ENCODE data around the gene RSPRY1.
A peak's percentile ranks its signal among the peaks of the same experiment; 100 is the strongest.

Gene RSPRY1
- long read RNA-seq, transcript RSPRY1-202 (15 exons, 3,586 nt), result minor isoform, 8 of 158 reads
- long read RNA-seq, transcript RSPRY1-201 (15 exons, 3,547 nt), result major isoform, 61 of 158 reads
- long read RNA-seq, partial matches to known transcripts, result 44 of 158 reads
- long read RNA-seq, other reads (novel, unspliced or antisense), result 45 of 158 reads

DNA sequence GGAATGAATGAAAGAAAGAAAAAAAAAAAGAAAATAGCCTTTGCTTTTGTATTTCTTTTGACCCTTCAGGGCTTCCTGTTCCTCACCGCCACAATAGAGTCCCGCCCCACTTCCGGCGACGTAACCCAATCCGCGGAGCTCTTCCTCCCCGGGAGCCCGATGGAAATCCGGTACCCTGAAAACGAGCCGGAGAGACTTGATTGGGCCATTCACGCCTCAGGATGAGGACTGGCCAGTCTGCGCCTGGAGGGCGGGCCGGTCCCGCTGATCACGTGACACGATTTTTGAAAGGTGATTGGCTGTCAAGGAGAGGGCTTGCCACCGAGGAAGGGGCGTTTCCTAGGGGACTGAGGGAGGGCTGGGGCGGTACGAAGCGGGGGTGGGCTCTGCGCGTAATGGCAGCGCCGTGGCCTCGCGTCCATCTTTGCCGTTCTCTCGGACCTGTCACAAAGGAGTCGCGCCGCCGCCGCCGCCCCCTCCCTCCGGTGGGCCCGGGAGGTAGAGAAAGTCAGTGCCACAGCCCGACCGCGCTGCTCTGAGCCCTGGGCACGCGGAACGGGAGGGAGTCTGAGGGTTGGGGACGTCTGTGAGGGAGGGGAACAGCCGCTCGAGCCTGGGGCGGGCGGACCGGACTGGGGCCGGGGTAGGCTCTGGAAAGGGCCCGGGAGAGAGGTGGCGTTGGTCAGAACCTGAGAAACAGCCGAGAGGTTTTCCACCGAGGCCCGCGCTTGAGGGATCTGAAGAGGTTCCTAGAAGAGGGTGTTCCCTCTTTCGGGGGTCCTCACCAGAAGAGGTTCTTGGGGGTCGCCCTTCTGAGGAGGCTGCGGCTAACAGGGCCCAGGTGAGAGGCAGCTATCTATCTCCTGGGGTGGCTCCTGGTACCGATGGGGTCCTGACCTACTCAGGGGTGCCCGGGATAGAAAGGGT lies at the start of gene RSPRY1, which contains the start of gene PSME3IP1:
Gene RSPRY1 (plus strand): TSS at position 385 of the 927 bp plus-strand sequence. CDS start 18,330 bp downstream, outside the sequence.
Gene PSME3IP1 (minus strand): TSS at position 95 of the 927 bp plus-strand sequence. CDS start 12,185 bp downstream, outside the sequence.
- peak; percentile 99 to 100 for DNase-seq (ENCODE audit: low read depth in 1 of 2, low spot score in 1 of 2)
- TF ChIP-seq, protein P1, sequence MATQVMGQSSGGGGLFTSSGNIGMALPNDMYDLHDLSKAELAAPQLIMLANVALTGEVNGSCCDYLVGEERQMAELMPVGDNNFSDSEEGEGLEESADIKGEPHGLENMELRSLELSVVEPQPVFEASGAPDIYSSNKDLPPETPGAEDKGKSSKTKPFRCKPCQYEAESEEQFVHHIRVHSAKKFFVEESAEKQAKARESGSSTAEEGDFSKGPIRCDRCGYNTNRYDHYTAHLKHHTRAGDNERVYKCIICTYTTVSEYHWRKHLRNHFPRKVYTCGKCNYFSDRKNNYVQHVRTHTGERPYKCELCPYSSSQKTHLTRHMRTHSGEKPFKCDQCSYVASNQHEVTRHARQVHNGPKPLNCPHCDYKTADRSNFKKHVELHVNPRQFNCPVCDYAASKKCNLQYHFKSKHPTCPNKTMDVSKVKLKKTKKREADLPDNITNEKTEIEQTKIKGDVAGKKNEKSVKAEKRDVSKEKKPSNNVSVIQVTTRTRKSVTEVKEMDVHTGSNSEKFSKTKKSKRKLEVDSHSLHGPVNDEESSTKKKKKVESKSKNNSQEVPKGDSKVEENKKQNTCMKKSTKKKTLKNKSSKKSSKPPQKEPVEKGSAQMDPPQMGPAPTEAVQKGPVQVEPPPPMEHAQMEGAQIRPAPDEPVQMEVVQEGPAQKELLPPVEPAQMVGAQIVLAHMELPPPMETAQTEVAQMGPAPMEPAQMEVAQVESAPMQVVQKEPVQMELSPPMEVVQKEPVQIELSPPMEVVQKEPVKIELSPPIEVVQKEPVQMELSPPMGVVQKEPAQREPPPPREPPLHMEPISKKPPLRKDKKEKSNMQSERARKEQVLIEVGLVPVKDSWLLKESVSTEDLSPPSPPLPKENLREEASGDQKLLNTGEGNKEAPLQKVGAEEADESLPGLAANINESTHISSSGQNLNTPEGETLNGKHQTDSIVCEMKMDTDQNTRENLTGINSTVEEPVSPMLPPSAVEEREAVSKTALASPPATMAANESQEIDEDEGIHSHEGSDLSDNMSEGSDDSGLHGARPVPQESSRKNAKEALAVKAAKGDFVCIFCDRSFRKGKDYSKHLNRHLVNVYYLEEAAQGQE (IDR thresholded peaks at IDR 0.05; ENCODE audit: insufficient replicate concordance, low read depth), result no peak
- TF ChIP-seq GABPA (IDR thresholded peaks at IDR 0.05; ENCODE audit: low read depth) (peak; percentile 89), SPI1 (IDR thresholded peaks at IDR 0.05; ENCODE audit: borderline replicate concordance, low read depth) (peak; percentile 76)
- Histone ChIP-seq H3K27ac (replicated peaks) (peak within 1 kb of the TSS; percentile 93), H3K27me3 (ENCODE audit: insufficient read depth, poor library complexity, severe bottlenecking) (no peaks in the 10 kb centered on the region), H3K4me3 (replicated peaks; ENCODE audit: insufficient read depth, low read length) (peak within 1 kb of the TSS; percentile 98)

DNA sequence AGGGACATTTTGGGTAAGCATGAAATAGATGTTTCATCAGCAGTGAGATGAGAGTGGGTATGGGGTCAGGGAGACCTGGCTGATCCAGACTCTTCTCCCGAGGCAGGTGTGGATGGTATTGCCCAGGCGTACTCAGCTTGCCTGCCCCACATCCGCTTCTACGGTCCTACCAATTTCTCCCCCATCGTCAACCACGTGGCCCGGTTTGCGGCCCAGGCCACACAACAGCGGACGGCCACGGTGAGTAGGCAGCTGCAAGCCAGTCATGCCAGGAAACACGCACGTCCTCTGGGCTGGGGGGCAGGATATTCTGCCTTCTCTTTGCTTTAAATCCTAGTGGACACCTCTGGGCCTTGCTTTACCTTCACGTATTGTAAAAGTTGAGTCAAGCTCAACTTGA lies 49.1 kb upstream of the RSPRY1 start:
- Histone ChIP-seq H3K4me3 (replicated peaks; ENCODE audit: insufficient read depth, low read length) (no peak overlapping the region), H3K27ac (replicated peaks) (no peak overlapping the region), H3K27me3 (ENCODE audit: insufficient read depth, poor library complexity, severe bottlenecking) (no peaks in the 10 kb centered on the region)
- no peak for DNase-seq (ENCODE audit: low read depth in 1 of 2, low spot score in 1 of 2)
- TF ChIP-seq, protein P2, sequence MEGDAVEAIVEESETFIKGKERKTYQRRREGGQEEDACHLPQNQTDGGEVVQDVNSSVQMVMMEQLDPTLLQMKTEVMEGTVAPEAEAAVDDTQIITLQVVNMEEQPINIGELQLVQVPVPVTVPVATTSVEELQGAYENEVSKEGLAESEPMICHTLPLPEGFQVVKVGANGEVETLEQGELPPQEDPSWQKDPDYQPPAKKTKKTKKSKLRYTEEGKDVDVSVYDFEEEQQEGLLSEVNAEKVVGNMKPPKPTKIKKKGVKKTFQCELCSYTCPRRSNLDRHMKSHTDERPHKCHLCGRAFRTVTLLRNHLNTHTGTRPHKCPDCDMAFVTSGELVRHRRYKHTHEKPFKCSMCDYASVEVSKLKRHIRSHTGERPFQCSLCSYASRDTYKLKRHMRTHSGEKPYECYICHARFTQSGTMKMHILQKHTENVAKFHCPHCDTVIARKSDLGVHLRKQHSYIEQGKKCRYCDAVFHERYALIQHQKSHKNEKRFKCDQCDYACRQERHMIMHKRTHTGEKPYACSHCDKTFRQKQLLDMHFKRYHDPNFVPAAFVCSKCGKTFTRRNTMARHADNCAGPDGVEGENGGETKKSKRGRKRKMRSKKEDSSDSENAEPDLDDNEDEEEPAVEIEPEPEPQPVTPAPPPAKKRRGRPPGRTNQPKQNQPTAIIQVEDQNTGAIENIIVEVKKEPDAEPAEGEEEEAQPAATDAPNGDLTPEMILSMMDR (IDR thresholded peaks at IDR 0.05; ENCODE audit: insufficient read depth, low read length), result no peak
- TF ChIP-seq GABPA (IDR thresholded peaks at IDR 0.05; ENCODE audit: low read depth) (no peak), POLR2AphosphoS5 (IDR thresholded peaks at IDR 0.05; ENCODE audit: low read depth) (no peak), SPI1 (IDR thresholded peaks at IDR 0.05; ENCODE audit: borderline replicate concordance, low read depth) (no peak)
- TF ChIP-seq, protein P1 (IDR thresholded peaks at IDR 0.05; ENCODE audit: insufficient replicate concordance, low read depth), result no peak

DNA sequence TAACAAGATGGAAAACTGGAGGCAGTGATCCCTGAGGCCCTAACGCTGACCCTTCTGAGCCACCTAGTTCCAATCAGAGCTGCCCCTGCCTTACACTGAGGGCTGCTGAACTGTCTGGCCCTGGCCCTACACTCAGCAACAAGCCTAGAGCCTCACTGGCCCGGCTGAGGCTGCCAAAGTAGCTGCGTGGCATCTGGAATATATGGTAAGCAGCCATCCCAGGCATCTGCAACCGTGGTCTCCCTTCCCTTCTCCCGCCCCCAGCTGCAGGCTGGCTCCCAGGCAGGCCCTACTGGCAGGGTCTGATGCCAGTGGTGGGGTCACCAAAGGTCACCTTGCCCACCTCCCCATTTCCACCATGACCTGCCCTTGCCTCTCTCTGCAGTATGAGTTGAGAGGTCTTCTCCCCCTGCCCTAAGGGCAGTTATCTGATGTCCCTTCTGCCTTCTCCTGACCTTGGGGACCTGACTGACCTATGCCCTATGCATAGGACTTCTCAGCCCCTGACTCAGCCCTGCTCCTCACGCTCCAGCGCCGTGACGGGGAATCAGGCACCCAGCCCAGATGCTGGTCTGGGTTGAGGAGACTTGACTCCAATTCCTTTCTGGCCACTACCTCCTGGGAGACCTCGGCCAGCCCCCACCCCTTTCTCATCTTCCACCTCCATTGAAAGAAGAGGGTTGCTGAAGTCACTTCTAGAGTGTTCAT lies 48.4 kb upstream of the RSPRY1 start:
- Histone ChIP-seq H3K27ac (replicated peaks) (no peak overlapping the region), H3K27me3 (ENCODE audit: insufficient read depth, poor library complexity, severe bottlenecking) (no peaks in the 10 kb centered on the region), H3K4me3 (replicated peaks; ENCODE audit: insufficient read depth, low read length) (no peak overlapping the region)
- DNase-seq (ENCODE audit: low read depth in 1 of 2, low spot score in 1 of 2), result no peak
- TF ChIP-seq SPI1 (IDR thresholded peaks at IDR 0.05; ENCODE audit: borderline replicate concordance, low read depth) (no peak), GABPA (IDR thresholded peaks at IDR 0.05; ENCODE audit: low read depth) (no peak), POLR2AphosphoS5 (IDR thresholded peaks at IDR 0.05; ENCODE audit: low read depth) (no peak)

DNA sequence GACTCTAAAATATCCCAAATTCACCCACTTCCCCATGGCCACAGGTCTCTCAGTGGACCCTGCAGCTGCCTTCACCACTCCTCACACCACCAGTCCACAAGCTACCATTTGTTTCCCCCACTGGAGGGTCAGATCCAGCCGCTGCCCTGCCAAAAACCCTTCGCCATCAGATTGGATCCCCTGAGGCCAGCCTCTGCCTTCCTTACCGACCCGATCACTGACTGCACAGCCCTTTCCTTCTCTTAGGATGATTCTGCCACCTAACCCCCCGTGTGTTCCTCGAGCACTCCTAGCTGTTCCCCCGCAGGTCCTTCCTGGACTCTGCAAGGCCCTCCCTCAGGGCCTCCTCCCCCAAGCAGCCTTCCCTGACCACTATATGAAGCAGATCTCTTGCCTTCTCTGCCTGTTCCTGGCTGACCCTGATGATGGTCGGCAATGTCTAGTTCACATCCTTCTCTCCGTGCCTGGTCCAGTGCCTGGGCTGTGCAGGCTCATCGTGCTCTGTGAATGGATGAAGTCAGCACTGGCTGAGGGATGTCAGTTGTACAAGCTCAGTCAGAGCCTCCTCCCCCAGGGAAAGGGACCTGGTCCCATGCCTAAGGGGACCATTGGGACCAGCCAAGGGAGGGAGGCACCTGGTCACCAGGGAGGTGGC lies 47.7 kb upstream of the RSPRY1 start:
- no peaks in the 10 kb centered on the region for H3K27me3 ChIP-seq (ENCODE audit: insufficient read depth, poor library complexity, severe bottlenecking)
- TF ChIP-seq SPI1 (IDR thresholded peaks at IDR 0.05; ENCODE audit: borderline replicate concordance, low read depth) (no peak), GABPA (IDR thresholded peaks at IDR 0.05; ENCODE audit: low read depth) (no peak), POLR2AphosphoS5 (IDR thresholded peaks at IDR 0.05; ENCODE audit: low read depth) (no peak)
- TF ChIP-seq, protein P1 (IDR thresholded peaks at IDR 0.05; ENCODE audit: insufficient replicate concordance, low read depth), result no peak
- TF ChIP-seq, protein P2 (IDR thresholded peaks at IDR 0.05; ENCODE audit: insufficient read depth, low read length), result no peak
- H3K4me3 ChIP-seq (replicated peaks; ENCODE audit: insufficient read depth, low read length), result no peak overlapping the region
- no peak overlapping the region for H3K27ac ChIP-seq (replicated peaks)
- no peak for DNase-seq (ENCODE audit: low read depth in 1 of 2, low spot score in 1 of 2)

Data from HL-60 (cell line).